HepG2 (cell line): ENCODE results near the gene CNPY4. TPM values are rescaled to one million over a fixed set of nuclear protein-coding genes. Genes with fewer than 3 reads are reported as not detected.

Experiments used
- CCDC6 ChIP-seq: sonication (generic); formaldehyde crosslinking; IDR thresholded peaks from 2 replicates; pipeline ENCODE4 v1.8.1; 2022; ENCODE audit warnings: mild to moderate bottlenecking, missing genetic modification reagents, moderate library complexity
- CSRNP1 ChIP-seq: sonication (generic); formaldehyde crosslinking; IDR thresholded peaks from 2 replicates; pipeline ENCODE4 v1.8.1; 2023; ENCODE audit warnings: mild to moderate bottlenecking, missing genetic modification reagents
- KAT7 ChIP-seq: IDR thresholded peaks from 2 replicates; pipeline ENCODE4 v1.6.1; 2018; ENCODE audit warnings: borderline replicate concordance, missing compliant biosample characterization
- MAF1 ChIP-seq: sonication (generic); formaldehyde crosslinking; IDR thresholded peaks from 2 replicates; pipeline ENCODE4 v1.5.0; 2020; ENCODE audit warnings: missing genetic modification reagents, borderline replicate concordance
- SNAI1 ChIP-seq: sonication (generic); formaldehyde crosslinking; IDR thresholded peaks from 2 replicates; pipeline ENCODE4 v1.5.0; 2020; ENCODE audit warnings: mild to moderate bottlenecking, missing genetic modification reagents, borderline replicate concordance
- ZNF124 ChIP-seq: sonication (generic); formaldehyde crosslinking; IDR thresholded peaks from 2 replicates; pipeline ENCODE4 v1.4.0; 2020; ENCODE audit warnings: missing genetic modification reagents
- ZNF160 ChIP-seq: sonication (generic); formaldehyde crosslinking; IDR thresholded peaks from 2 replicates; pipeline ENCODE4 v1.8.0; 2022; ENCODE audit warnings: mild to moderate bottlenecking, inconsistent platforms, missing genetic modification reagents
- ZNF552 ChIP-seq: sonication (generic); formaldehyde crosslinking; IDR thresholded peaks from 2 replicates; pipeline ENCODE4 v1.9.0; 2022; ENCODE audit warnings: missing genetic modification reagents, mild to moderate bottlenecking, borderline replicate concordance
- polyA plus RNA-seq, 8 experiments: library from polyadenylated mRNA; depleted of rRNA in 3 of 8; stranded (reverse) in 7 of 8; unstranded in 1 of 8; fragments of >200 nt; fragmentation: Illumina TruSeq in 4 of 8; extraction: Trizol in 4 of 8; gene quantifications; 2 replicates each; pipeline versions ENCODE4 v1.2.1 to v1.2.3, GENCODE V29; 2011 to 2016; ENCODE audit warnings: low read depth in 4 of 8, missing spikeins in 1 of 8, mixed read lengths in 1 of 8; ENCODE audit not compliant: insufficient read depth in 1 of 8
- total RNA-seq, 5 experiments: library from RNA; depleted of rRNA; stranded (reverse); fragments of >200 nt; fragmentation: Illumina TruSeq; extraction: Trizol; gene quantifications; 2 replicates each; pipeline ENCODE4 v1.2.3, GENCODE V29; 2016; ENCODE audit warnings: low read depth in 1 of 5
- TF ChIP-seq, protein P1 (sequence below): sonication (generic); formaldehyde crosslinking; IDR thresholded peaks from 2 replicates; pipeline ENCODE4 v1.8.0; 2022; ENCODE audit warnings: low read depth, missing genetic modification reagents
- TF ChIP-seq, protein P2 (sequence below): sonication (generic); formaldehyde crosslinking; IDR thresholded peaks from 2 replicates; pipeline ENCODE4 v1.5.0; 2020; ENCODE audit warnings: mild to moderate bottlenecking, missing genetic modification reagents
- TF ChIP-seq, protein P3 (sequence below), 2 experiments: sonication (generic) in 1 of 2; formaldehyde crosslinking in 1 of 2; IDR thresholded peaks; 2 replicates each; pipeline versions ENCODE4 v1.6.1 to v1.9.0; 2014 to 2022; ENCODE audit warnings: antibody characterized with exemption in 1 of 2, borderline replicate concordance in 1 of 2, inconsistent platforms in 1 of 2, low read depth in 1 of 2, missing genetic modification reagents in 1 of 2
- TF ChIP-seq, protein P4 (sequence below): sonication (generic); formaldehyde crosslinking; IDR thresholded peaks from 2 replicates; pipeline ENCODE4 v1.5.0; 2020; ENCODE audit warnings: missing genetic modification reagents, mild to moderate bottlenecking, borderline replicate concordance

Gene CNPY4
- total and polyA plus RNA-seq, 2 of the 13 experiments (the other 11 are each of a cell fraction or from before 2014, with no cell fraction given), result 6.2 to 12.7 TPM

DNA sequence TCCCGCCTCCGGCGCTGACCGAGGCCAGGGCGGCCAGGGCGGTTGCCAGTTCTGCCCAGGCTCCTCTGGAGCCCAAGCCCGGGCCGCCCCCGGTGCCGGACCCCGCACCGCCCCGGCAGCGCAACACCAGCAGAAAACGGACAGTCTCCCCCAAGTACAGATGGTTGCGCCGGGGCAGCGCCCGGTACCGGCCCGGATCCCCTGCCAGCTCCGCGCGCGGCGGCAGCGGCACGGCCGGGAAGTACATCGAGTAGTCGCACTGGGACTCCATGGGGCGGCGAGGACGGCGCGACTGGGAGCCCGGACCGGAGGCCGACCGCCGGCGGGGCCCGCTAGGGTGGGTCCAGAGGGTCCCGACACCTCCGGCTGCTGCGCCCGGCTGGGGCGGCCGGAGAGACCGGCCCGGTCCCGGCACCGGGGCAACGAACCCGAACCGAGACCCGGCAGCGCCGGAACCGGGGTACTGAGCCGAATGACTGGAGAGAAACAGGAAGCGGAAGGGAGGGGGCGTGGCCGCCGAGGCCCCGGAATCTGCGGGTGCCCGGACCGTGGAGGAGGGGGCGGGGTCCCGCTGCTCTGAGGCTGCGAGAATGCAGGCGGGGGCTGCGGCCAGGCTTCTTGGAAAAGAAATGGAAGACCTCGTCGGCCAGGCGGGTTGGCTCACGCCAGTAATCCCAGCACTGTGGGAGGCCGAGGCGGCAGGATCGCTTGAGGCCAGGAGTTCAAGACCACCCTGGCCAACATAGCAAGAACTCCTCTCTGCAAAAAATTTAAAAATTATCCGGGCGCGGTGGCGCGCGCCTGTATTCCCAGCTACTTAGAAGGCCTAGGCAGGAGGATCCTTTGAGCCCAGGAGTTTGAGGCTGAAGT is 39.0 kb downstream of the CNPY4 start, which contains the start of gene TRAPPC14 (continued):
- TF ChIP-seq CSRNP1 (CRISPR knock-in tag), result no peak; the same call in 1 of the 2 replicates
- no peak for TF ChIP-seq ZNF124 (CRISPR knock-in tag)
- no peak for TF ChIP-seq MAF1 (CRISPR knock-in tag)
- peak; percentile 61; the same call in 1 of the 2 replicates for TF ChIP-seq CCDC6 (CRISPR knock-in tag)
- TF ChIP-seq, protein P1, sequence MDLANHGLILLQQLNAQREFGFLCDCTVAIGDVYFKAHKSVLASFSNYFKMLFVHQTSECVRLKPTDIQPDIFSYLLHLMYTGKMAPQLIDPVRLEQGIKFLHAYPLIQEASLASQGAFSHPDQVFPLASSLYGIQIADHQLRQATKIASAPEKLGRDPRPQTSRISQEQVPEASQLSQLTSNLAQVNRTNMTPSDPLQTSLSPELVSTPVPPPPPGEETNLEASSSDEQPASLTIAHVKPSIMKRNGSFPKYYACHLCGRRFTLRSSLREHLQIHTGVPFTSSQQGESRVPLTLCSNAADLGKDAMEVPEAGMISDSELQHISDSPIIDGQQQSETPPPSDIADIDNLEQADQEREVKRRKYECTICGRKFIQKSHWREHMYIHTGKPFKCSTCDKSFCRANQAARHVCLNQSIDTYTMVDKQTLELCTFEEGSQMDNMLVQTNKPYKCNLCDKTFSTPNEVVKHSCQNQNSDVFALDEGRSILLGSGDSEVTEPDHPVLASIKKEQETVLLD (CRISPR knock-in tag), result peak; percentile 76; the same call in 1 of the 2 replicates
- TF ChIP-seq, protein P2, sequence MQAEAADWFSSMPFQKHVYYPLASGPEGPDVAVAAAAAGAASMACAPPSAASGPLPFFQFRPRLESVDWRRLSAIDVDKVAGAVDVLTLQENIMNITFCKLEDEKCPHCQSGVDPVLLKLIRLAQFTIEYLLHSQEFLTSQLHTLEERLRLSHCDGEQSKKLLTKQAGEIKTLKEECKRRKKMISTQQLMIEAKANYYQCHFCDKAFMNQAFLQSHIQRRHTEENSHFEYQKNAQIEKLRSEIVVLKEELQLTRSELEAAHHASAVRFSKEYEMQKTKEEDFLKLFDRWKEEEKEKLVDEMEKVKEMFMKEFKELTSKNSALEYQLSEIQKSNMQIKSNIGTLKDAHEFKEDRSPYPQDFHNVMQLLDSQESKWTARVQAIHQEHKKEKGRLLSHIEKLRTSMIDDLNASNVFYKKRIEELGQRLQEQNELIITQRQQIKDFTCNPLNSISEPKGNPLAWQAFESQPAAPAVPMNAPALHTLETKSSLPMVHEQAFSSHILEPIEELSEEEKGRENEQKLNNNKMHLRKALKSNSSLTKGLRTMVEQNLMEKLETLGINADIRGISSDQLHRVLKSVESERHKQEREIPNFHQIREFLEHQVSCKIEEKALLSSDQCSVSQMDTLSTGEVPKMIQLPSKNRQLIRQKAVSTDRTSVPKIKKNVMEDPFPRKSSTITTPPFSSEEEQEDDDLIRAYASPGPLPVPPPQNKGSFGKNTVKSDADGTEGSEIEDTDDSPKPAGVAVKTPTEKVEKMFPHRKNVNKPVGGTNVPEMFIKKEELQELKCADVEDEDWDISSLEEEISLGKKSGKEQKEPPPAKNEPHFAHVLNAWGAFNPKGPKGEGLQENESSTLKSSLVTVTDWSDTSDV (CRISPR knock-in tag), result no peak
- TF ChIP-seq, protein P3, sequence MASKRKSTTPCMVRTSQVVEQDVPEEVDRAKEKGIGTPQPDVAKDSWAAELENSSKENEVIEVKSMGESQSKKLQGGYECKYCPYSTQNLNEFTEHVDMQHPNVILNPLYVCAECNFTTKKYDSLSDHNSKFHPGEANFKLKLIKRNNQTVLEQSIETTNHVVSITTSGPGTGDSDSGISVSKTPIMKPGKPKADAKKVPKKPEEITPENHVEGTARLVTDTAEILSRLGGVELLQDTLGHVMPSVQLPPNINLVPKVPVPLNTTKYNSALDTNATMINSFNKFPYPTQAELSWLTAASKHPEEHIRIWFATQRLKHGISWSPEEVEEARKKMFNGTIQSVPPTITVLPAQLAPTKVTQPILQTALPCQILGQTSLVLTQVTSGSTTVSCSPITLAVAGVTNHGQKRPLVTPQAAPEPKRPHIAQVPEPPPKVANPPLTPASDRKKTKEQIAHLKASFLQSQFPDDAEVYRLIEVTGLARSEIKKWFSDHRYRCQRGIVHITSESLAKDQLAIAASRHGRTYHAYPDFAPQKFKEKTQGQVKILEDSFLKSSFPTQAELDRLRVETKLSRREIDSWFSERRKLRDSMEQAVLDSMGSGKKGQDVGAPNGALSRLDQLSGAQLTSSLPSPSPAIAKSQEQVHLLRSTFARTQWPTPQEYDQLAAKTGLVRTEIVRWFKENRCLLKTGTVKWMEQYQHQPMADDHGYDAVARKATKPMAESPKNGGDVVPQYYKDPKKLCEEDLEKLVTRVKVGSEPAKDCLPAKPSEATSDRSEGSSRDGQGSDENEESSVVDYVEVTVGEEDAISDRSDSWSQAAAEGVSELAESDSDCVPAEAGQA (IDR thresholded peaks at IDR 0.05; ENCODE audit: low read depth), result peak; percentile 70; the same call in 1 of the 2 replicates
- TF ChIP-seq, protein P3 (CRISPR knock-in tag; IDR thresholded peaks at IDR 0.05; ENCODE audit: borderline replicate concordance), result peak; percentile 62; the same call in 1 of the 2 replicates
- TF ChIP-seq ZNF552 (CRISPR knock-in tag), result no peak; the same call in 1 of the 2 replicates
- TF ChIP-seq SNAI1 (CRISPR knock-in tag), result no peak
- no peak; the same call in 1 of the 2 replicates for TF ChIP-seq ZNF160 (CRISPR knock-in tag)
- TF ChIP-seq, protein P4, sequence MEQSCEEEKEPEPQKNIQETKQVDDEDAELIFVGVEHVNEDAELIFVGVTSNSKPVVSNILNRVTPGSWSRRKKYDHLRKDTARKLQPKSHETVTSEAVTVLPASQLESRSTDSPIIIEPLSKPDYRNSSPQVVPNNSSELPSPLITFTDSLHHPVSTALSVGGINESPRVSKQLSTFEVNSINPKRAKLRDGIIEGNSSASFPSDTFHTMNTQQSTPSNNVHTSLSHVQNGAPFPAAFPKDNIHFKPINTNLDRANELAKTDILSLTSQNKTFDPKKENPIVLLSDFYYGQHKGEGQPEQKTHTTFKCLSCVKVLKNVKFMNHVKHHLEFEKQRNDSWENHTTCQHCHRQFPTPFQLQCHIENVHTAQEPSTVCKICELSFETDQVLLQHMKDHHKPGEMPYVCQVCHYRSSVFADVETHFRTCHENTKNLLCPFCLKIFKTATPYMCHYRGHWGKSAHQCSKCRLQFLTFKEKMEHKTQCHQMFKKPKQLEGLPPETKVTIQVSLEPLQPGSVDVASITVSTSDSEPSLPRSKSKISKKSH (CRISPR knock-in tag), result no peak
- TF ChIP-seq KAT7, result peak; percentile 80; the same call in 1 of the 2 replicates
